Myocyte (in vitro differentiated cells): ENCODE data around the gene STAT4. TPM values are rescaled to one million over a fixed set of nuclear protein-coding genes. Genes with fewer than 3 reads are reported as not detected.

Experiments used
- DNase-seq: peaks from one replicate; pipeline ENCODE4 v3.0.0-alpha.2; 2012; ENCODE audit warnings: low read depth
- total RNA-seq: library from RNA; depleted of rRNA; stranded (reverse); fragments of >200 nt; gene quantifications from 2 replicates; pipeline ENCODE4 v1.2.3, GENCODE V29; 2014

STAT4 gene
- total RNA-seq, 1 donor from 2014 or later, result 1.1 TPM

DNA sequence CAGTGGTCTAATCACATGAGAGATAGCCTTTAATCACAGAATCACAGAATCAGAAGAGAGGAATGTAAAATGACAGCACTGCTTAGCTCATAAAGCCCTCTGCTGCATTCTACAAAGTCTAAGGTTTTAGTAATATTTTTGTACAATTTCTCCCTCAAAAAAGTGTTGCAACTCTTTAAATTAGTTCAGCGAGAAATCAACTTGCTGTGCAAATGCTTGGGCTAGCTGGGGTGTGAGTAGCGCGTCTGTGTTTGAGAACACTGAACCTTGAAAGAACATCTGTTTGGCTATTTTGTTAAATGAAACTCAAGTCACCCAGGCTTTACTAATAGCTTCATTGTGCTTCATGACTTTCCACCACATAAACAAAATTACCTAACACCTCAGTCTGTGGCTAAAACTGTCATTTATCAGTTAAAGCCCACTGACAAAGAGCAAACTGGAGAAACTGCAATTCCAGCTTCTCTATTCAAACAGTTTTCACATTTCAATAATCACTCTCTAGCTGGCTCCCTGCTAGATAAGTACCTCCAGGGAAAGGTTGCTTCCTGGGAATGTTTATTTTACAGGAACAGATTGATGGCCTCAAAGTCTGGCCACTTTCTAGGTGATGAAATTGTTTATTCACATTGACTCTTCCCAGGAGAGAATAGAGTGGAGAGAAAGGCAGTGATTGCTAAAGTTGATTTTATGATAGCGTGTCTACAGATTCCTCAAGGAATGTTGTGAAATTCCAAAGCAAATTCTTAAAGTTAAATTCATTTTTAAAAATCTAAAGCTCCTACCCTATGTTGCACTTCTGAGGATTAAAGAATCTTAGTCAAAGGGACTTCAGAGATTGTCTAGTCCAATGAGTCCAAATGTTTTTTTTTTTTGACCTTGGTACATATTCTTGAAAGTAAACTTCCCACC, 100.8 kb downstream of the STAT4 start:
- peak; percentile 51 for DNase-seq

- DNase-seq, result no peak
Measured at GRCh38 chr2:191048073-191048472, 102.7 kb downstream of the STAT4 start.

- DNase-seq, result no peak
Measured at GRCh38 chr2:191045141-191045540, 105.7 kb downstream of the STAT4 start.

DNA sequence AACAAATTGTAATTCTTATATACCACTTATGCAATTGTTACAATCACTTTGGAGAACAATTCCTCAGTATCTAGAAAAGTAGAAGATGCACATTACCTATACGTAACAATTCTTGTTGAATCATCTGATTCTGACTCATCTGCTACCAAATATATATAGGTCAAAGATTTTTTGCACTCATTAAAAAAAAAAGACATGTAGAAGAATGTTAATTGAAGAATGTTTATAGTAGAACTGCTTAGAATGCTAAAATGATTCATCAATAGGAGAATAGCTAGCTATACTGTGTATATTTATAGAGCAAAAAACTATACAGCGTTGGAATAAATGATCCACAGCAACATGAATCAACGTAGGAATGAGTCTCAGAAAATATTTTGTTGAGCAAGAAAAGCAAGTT, 107.4 kb downstream of the STAT4 start:
- no peak for DNase-seq

GRCh38 chr2:191041418-191042161, 109.2 kb downstream of the STAT4 start:
- DNase-seq, result no peak

- no peak for DNase-seq
Measured at GRCh38 chr2:191039616-191040015, 111.2 kb downstream of the STAT4 start.

GRCh38 chr2:191038741-191039140, 112.1 kb downstream of the STAT4 start:
- DNase-seq, result no peak

DNA sequence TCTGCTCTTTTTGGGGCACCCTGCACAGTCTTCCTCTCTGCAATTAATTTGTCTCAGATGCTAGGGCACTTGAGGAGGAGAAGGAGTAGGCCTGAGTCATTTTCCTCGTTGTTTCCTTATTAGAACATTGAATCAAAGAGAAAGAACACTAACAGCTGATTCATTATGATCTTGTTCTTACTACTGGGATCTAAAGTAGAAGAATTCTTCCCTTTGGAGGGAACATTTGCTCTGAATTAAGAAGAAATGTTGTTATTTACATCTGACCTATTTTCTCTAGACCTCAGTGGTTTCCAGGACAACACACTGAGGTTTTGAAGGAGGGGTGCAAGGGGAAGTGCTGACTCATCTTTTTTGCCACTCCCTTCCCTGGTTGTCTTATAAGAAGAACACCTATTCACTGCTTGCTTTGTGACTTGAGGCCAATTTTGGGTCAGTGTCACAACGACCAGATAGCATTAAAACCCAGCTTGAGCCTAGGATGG, 112.5 kb downstream of the STAT4 start:
- DNase-seq, result peak; percentile 33

GRCh38 chr2:191037351-191037750, 113.4 kb downstream of the STAT4 start:
- no peak for DNase-seq

- peak; percentile 43 for DNase-seq
Measured at GRCh38 chr2:191036363-191036762, 114.4 kb downstream of the STAT4 start.

DNA sequence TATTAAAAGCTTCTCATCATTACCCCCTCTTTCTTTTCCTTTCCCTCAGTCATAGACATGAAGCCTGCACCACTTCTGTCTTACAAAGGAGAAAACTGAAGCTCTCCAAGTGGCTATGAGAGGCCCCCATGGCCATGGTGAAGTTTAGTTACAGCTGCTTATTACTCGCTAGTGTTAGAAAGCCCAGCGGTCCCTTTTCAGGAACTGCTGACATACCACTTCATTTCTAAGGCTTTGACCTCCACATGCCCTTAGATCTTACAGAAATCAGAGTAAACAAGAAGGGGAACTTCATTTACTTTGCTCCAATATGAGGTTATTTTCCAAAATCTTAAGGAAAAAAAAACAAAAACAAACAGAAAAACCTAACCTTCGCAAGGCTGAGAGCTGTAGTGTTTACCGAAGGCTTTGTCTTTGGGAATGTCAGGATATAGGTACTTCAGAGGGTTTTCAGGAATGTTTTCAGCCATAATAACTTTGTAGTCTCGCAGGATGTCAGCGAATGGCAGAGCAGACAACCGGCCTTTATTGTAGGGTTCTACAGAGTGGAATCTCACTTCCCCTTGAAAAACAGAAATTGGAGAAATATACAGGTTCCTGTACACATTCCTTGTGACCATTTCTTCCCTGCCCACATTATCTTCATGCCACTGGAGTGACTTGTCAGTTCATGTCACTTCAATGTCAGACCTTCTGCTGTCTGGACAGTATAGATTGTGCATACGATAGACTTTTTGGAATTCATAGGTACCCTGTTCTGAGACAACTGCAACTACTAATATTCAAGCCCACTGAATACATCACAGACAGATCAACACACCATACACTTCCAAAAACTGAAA, 118.0 kb downstream of the STAT4 start:
- no peak for DNase-seq

GRCh38 chr2:191031256-191031655, 119.5 kb downstream of the STAT4 start:
- no peak for DNase-seq

- DNase-seq, result no peak
Measured at GRCh38 chr2:191030521-191031154, 120.2 kb downstream of the STAT4 start.

GRCh38 chr2:191029280-191029950, 121.4 kb downstream of the STAT4 start:
- no peak for DNase-seq

- no peak for DNase-seq
Measured at GRCh38 chr2:191026377-191026776, 124.4 kb downstream of the STAT4 start.

DNA sequence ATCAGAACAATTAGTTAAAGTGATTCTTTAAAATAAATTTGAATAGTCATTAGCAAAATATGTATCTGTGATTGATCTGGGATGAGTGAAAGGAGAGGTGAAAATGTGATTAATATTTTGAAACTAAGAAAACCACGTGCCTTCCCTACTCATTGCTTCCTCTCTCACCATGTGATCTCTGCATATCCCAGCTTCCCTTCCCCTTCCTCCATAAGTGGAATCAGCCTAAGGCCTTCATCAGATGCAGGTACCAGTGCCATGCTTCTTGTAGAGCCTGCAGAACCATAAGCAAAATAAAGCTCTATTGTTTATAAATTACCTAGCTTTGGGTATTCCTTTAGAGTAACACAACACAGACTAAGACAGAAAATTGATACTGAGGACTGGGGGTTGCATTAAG, 125.7 kb downstream of the STAT4 start:
- no peak for DNase-seq

- no peak for DNase-seq
Measured at GRCh38 chr2:191023235-191023679, 127.5 kb downstream of the STAT4 start.

GRCh38 chr2:191020742-191021381, 129.9 kb downstream of the STAT4 start:
- DNase-seq, result peak; percentile 46

DNA sequence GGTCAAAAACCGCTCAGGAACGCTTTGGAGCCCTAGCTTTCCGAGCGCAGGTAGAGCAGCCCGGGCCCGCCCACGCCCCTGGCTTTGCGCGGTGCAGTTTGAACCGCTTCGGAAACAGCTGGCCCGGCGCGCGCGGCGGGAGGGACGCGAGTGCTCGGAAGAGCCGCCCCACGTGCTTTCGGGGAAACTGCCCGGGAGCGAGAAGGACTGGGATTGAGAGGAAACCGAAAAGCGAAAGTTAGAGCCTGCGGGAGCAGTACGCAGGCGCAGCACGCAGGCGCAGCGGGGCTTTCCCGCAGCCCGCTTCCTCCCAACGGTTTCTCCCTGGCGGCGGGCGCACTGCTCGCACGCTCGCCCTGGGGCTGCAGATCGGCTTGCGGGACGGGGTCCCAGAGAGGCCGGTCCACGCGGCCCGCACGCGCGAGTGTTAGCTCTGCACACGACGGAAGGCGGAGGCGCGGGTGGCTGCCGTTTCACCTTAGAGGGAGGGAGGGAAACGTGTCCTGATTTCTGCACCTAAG, 130.5 kb downstream of the STAT4 start:
- peak; percentile 97 for DNase-seq
